Inflammatory macrophage (primary cell): ENCODE data around the gene CCND2.

ENCODE experiments used
- DNase-seq, 2 donors: peaks; one replicate each; pipeline ENCODE4 v3.0.0-alpha.2; 2020 to 2022

CCND2 gene

GRCh38 chr12:4277857-4278256 lies 4.3 kb downstream of the CCND2 start:
- no peak for DNase-seq

- peak; percentile 80 to 92 for DNase-seq
Measured at GRCh38 chr12:4278329-4279197, 5.0 kb downstream of the CCND2 start.

DNA sequence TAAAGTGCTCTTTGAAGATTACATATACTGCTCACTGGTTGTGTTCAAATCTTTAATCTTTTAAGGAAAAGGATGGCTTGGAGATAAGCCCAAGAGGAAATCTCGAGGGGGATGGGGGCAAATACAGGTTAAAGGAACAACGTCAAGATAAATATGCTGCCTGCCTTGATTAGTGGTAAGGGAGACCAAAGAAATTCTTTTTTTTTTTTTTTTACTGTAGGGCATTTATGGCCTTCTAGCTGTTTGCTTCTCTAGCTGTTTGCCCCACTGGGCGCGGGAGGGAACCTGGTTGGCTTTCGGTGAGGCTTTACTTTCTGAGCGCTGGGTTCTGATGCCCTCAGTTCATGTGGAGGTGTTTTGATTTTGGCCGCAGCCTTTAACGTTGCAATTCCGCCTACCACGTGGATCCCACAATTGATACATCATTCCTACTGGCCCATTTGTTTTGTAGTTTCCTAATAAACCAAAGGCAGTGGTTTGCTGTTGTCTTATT lies 5.7 kb downstream of the CCND2 start:
- DNase-seq = no peak

GRCh38 chr12:4280351-4281163 lies 7.0 kb downstream of the CCND2 start:
- peak in 1 of 2 donors; percentile 23 for DNase-seq

DNA sequence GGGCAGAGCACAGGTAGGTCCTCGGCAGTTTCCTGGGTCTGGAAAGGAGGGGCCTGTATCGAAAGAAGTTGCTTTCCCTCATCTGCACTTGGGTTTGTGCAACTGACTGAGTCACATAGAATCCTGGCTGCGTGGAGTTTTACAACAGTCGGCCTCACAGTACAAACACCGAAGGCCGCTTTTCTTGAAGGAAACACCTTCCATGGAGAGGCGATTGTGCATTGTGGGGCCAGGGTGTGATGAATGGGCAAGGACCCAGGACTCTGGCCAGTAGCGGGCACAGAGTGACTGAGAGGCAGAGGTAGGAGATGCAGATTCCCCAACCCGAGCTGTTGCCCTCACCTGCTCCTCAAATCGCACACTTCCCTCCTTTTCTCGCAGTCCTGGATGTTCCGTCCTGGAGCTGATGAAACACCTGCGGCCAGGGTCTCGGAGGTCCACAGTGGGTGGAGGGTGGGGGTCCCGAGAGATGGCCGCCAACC lies 7.7 kb downstream of the CCND2 start:
- peak in 1 of 2 donors; percentile 15 for DNase-seq

DNA sequence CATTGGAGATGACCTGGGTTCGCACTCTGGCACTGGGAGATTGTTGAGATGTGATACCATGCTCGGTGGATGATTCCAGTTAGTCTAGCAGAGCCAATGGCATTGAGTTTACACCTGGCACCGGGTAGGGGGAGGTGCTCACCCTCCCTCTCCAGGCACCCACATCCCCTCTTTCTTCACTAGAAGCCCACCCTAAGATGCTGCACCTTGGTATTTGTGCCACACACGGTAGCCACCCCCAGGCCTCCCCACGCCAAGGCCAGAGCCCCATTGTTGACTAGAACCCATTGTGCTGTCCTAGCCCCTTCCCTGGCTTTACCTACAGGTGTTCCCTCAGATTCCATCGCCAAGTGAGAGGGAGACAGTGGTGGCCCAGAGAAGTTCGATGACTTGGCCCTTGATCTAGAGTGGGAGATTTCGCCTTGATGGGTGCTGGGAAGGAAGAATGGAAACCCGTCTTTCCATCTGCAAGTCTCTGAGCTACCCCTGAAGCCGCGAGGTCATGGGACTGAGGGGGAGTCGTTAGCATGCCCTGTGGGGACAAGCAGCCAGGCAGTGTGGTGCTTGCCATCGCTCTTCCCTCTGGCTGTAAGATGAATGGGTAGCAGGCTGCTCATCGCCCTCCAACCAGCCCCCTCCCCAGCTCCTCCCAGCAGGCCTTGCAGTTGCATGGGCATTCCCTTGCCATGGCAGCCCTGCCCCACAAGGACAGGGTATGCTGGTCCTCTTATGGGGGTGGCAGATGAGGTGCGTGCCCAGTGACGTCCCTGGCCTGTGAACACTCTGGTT lies 8.7 kb downstream of the CCND2 start:
- DNase-seq = no peak

GRCh38 chr12:4282892-4283511 lies 9.4 kb downstream of the CCND2 start:
- no peak for DNase-seq

GRCh38 chr12:4283512-4284255 lies 10.1 kb downstream of the CCND2 start:
- DNase-seq = no peak

DNA sequence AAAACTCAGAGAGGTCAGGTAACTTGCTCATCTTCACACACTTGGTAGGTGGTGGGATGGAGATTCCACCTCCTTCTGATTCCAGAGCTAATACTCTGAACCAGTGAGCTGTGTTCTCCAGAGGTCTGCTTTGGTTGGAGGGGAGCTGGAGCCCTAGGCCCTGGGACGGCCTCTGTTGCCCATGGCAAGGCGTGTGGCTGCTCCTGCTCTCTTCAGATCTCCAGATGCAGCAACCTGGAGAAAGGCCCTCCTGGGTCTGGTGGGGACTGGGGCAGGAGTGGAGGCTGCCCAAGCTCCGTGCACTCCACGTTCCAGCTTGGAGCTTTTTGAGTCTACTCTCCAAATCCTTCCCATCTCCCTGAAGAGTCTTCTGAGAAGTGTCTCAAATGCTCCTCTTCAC lies 10.7 kb downstream of the CCND2 start:
- DNase-seq = no peak

DNA sequence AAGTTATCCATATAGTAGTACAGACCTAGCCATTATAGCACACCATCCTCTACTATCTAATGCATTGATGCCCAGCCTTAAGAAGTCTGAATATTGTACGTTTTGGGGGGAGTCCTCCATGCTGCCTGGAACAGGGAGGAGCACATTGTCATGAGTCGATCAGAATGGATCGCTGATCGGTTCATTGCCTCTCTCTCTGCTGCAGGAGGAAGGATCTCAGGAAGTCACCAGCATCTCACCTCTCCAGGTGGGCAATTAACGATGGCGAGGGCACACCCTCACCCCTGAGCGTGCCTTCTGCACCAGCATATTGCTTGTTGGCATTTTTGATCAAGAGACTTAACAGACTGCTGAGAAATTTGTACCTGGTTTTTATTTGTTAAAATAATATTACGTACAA lies 11.5 kb downstream of the CCND2 start:
- no peak for DNase-seq

- peak; percentile 78 to 84 for DNase-seq
Measured at GRCh38 chr12:4286228-4286627, 12.7 kb downstream of the CCND2 start.

DNA sequence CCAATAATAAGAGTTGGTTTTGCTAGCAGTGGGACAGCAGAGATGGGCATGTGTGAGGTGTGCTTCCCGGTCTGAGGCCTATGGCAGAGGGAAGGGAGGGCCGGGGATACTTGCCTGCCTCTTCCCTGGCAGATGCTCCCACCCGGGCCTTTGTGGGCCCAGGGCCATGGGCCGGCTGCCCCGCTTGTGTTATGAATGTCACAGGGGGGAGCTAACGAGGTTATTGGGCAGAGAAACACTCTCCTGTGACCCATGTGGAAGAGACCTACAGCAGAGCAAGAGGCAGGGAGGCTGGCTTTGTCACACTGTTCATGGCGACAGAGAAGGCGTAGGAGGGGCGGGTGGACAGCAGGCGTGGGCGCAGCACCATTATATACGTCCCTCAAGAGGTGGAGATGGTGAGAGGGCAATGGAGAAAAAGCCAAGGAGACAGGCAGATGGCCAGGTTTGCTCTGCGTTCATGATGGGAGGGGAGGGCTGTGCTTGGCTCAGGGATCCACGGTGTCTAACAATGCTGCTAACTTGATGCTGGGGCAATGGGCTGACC lies 13.3 kb downstream of the CCND2 start:
- DNase-seq = peak in 1 of 2 donors; percentile 23

GRCh38 chr12:4287325-4288211 lies 14.0 kb downstream of the CCND2 start:
- DNase-seq = peak; percentile 82 to 94

GRCh38 chr12:4288296-4289131 lies 15.0 kb downstream of the CCND2 start:
- DNase-seq = peak; percentile 85 to 96

DNA sequence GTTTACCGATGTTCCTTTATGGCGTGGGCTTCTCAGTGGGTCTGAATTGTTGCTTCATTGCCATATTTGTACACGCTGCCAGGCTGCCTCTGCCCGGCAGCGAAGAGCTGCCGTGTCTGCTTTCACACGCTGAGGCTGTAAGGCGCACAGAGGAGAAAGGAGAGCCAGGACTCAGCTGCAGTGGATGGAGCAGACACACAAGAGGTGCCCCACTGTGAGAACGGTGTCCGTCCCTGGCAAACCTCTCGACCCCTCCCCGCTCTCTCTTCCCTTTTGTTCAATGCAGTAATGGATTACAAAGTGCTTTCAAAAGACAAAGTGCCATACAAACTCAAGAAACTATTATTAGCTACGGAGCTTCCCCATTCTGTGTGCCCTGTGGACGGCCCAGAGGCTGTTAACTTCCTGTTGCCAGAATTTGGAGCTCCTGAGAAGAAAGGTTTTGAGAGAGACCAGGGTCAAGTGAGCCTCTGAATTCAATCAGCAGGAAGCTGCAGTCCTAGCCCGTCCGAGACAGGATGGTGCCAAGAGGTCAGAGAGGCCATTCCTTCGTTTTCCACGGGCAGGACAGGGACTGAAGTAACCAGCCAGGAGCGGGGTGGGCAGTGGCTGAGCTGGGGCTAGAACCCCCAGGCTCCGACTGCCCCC lies 15.8 kb downstream of the CCND2 start:
- DNase-seq = peak; percentile 90 to 93

DNA sequence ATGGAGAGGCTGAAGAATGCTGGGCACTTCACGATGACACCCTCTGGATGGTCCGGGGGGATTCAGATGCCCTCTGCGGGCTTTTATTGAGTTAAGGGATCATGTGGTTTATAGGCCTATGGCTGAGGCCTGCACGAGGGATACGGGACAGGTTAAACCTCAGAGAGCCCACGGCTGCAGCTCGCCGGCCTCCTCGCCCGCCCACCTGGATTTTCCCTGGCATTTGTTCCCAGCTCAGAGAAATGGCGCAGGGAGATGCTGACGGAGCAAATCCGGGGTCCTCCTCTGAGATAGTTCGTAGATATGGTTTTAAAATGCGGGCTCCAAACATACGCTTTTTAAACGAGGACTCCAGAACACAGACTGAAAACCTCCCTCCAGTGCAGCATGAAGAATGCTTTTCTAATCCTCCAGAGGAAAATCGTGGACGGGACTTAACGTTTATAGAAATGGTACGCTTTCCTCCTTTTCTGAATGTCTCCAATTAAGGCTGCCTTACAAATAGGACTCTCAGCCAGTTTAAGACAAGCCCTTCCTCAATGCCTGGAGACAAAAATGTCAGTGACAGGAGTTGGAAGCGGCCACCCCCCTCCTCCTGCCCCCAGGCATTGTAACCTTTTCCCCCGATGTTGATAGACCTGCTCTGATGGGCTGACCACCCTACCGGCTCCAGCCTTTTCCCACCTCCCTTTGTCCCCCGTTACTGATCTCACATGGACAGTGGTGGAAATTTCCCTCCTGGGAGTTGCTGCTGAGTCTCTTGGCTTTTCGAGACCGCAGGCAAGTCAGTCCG lies 16.6 kb downstream of the CCND2 start:
- DNase-seq = no peak

- no peak for DNase-seq
Measured at GRCh38 chr12:4292341-4293073, 18.9 kb downstream of the CCND2 start.
